Mesendoderm (in vitro differentiated cells): ENCODE data around the gene UACA.
A peak's percentile ranks its signal among the peaks of the same experiment; 100 is the strongest.

Source experiments
- DNase-seq: peaks from one replicate; pipeline ENCODE4 v3.0.0; 2013
- H2AK5ac ChIP-seq: 2 replicates; pipeline ENCODE4 v1.6.1; 2013; ENCODE audit warnings: low read length, inconsistent platforms
- H2BK120ac ChIP-seq: 2 replicates; pipeline ENCODE4 v1.6.1; 2013; ENCODE audit warnings: low read depth, mild to moderate bottlenecking, low read length, moderate library complexity, mixed read lengths
- H2BK15ac ChIP-seq: replicated peaks from 2 replicates; pipeline ENCODE4 v1.6.1; 2013; ENCODE audit warnings: low read depth, mild to moderate bottlenecking, moderate library complexity
- H2BK5ac ChIP-seq: 2 replicates; pipeline ENCODE4 v1.6.1; 2013; ENCODE audit warnings: low read length, inconsistent platforms
- H3K18ac ChIP-seq: 2 replicates; pipeline ENCODE4 v1.6.1; 2013; ENCODE audit warnings: mild to moderate bottlenecking, low read length, mixed read lengths
- H3K23ac ChIP-seq: one replicate; pipeline ENCODE4 v1.6.1; 2013; ENCODE audit warnings: low read length
- H3K27ac ChIP-seq: 2 replicates; pipeline ENCODE4 v1.5.1; 2013; ENCODE audit warnings: low read depth, mild to moderate bottlenecking, inconsistent platforms, low read length, moderate library complexity
- H3K27me3 ChIP-seq: 2 replicates; pipeline ENCODE4 v1.6.1; 2013; ENCODE audit warnings: low read length, control low read depth, mild to moderate bottlenecking, inconsistent platforms; ENCODE audit not compliant: insufficient read depth, poor library complexity
- H3K36me3 ChIP-seq: 2 replicates; pipeline ENCODE4 v1.6.1; 2013; ENCODE audit warnings: low read length, inconsistent platforms; ENCODE audit not compliant: control insufficient read depth, insufficient read depth
- H3K4ac ChIP-seq: one replicate; pipeline ENCODE4 v1.6.1; 2013; ENCODE audit warnings: low read depth, mild to moderate bottlenecking, low read length, moderate library complexity
- H3K4me1 ChIP-seq: 2 replicates; pipeline ENCODE4 v1.6.1; 2013; ENCODE audit warnings: low read depth, low read length, inconsistent platforms; ENCODE audit not compliant: control insufficient read depth
- H3K4me2 ChIP-seq: 2 replicates; pipeline ENCODE4 v1.6.1; 2013; ENCODE audit warnings: low read length
- H3K4me3 ChIP-seq: 2 replicates; pipeline ENCODE4 v1.5.1; 2013; ENCODE audit warnings: mild to moderate bottlenecking, low read length
- H3K56ac ChIP-seq: one replicate; pipeline ENCODE4 v1.6.1; 2013; ENCODE audit warnings: low read length
- H3K79me1 ChIP-seq: 2 replicates; pipeline ENCODE4 v1.6.1; 2013; ENCODE audit warnings: low read length, inconsistent platforms
- H3K79me2 ChIP-seq: 2 replicates; pipeline ENCODE4 v1.6.1; 2013; ENCODE audit warnings: mild to moderate bottlenecking, low read length; ENCODE audit not compliant: control insufficient read depth, insufficient read depth
- H3K9ac ChIP-seq: 2 replicates; pipeline ENCODE4 v1.6.1; 2013; ENCODE audit warnings: low read length, inconsistent platforms
- H4K5ac ChIP-seq: one replicate; pipeline ENCODE4 v1.6.1; 2013; ENCODE audit warnings: low read length
- H4K8ac ChIP-seq: one replicate; pipeline ENCODE4 v1.6.1; 2013; ENCODE audit warnings: low read depth, mild to moderate bottlenecking, control low read depth, low read length, moderate library complexity
- WGBS: extraction: QIAGEN DNeasy Blood & Tissue Kit; methylation state at CpG from one replicate; pipeline ENCODE4 v1.1.7; 2013; ENCODE audit warnings: low lambda C conversion rate, missing lambda C conversion rate; ENCODE audit not compliant: insufficient coverage; ENCODE audit errors: extremely low coverage; 5-methylcytosine and 5-hydroxymethylcytosine counted together

Gene UACA

GRCh38 chr15:70679919-70680231, 83.5 kb downstream of the UACA start:
- H3K56ac ChIP-seq = no peak overlapping the region
- H4K5ac ChIP-seq = no peak overlapping the region
- H2BK5ac ChIP-seq = no peak overlapping the region
- H2BK15ac ChIP-seq = no peak overlapping the region
- H3K27ac ChIP-seq = no peak overlapping the region
- H4K8ac ChIP-seq = no peak overlapping the region
- H3K4me1 ChIP-seq = no peaks in the 10 kb centered on the region
- H2AK5ac ChIP-seq = no peak overlapping the region
- no peaks in the 10 kb centered on the region for H3K36me3 ChIP-seq
- no peak overlapping the region for H3K23ac ChIP-seq
- H3K4me2 ChIP-seq = no peak overlapping the region
- no peaks in the 10 kb centered on the region for H3K79me1 ChIP-seq
- no peak overlapping the region for H2BK120ac ChIP-seq
- no peaks in the 10 kb centered on the region for H3K27me3 ChIP-seq
- no peaks in the 10 kb centered on the region for H3K79me2 ChIP-seq
- no peak overlapping the region for H3K4me3 ChIP-seq
- DNase-seq = no peak
- H3K4ac ChIP-seq = no peak overlapping the region
- no peak overlapping the region for H3K9ac ChIP-seq
- no peak overlapping the region for H3K18ac ChIP-seq

DNA sequence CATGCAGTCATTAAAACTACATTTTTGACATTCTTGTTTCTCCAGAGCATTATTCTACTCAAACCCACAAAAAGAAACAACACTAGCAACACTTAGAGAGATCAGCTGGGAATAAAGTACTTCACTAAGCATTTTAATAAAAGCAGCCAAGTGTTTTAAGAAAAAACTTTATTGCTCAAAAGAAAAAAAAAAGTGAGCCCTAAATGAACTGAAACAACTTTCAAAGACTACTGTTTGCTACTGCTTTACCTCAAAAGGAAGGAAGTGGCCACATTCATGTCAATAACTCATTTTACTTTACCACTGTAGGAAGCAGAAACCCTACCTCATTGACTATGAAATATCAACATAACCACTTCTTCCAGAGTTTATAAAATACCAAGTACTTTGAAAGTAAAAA, 91.3 kb downstream of the UACA start:
- no peak overlapping the region for H2BK120ac ChIP-seq
- no peak overlapping the region for H3K4ac ChIP-seq
- no peak overlapping the region for H2AK5ac ChIP-seq
- H4K8ac ChIP-seq = no peak overlapping the region
- DNase-seq = no peak
- no peaks in the 10 kb centered on the region for H3K4me1 ChIP-seq
- no peak overlapping the region for H4K5ac ChIP-seq
- H2BK5ac ChIP-seq = no peak overlapping the region
- H3K4me3 ChIP-seq = no peak overlapping the region
- no peak overlapping the region for H3K27ac ChIP-seq
- H3K79me2 ChIP-seq = no peaks in the 10 kb centered on the region
- H3K36me3 ChIP-seq = no peaks in the 10 kb centered on the region
- H3K9ac ChIP-seq = no peak overlapping the region
- H3K27me3 ChIP-seq = no peaks in the 10 kb centered on the region
- H3K4me2 ChIP-seq = no peak overlapping the region
- H3K56ac ChIP-seq = no peak overlapping the region
- H3K23ac ChIP-seq = no peak overlapping the region
- no peak overlapping the region for H3K18ac ChIP-seq
- no peak overlapping the region for H2BK15ac ChIP-seq
- H3K79me1 ChIP-seq = no peaks in the 10 kb centered on the region

- H3K36me3 ChIP-seq = no peaks in the 10 kb centered on the region
- no CpG with 5 or more reads among the region's 1 CpG for WGBS
- DNase-seq = no peak
Observed at GRCh38 chr15:70670680-70671079, 92.7 kb downstream of the UACA start.

DNA sequence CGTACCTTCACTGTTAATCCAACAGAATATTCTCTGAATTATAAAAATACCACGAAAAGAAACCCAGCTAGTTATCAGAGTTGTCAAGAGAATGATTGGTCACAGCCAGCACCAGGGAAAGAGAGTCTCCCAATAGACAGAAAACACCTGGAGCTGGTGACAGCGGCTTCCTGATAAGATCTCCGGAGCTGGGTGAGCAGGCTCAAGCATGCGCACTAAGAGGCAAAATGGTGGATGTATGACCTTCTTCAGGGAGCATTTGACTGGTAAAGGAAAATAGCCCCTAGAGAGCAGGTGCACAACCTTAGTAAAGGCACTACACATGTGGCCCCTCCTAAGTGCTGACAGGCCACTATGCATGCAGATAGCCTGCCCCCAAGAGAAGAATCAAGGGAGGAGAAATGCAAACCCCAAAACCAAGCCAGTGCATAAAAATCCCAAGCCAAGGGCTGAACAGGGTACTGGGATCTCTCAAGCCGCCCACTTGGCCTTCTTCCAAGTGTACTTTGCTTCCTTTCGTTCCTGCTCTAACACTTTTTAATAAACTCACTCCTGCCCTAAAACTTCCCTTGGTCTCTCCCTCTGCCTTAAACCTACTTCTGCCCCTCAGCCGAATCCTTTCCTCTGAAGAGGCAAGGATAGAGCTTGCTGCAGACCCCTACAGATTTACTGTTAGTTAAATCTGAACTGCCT, 93.2 kb downstream of the UACA start:
- no peaks in the 10 kb centered on the region for H3K79me1 ChIP-seq
- no peak overlapping the region for H3K9ac ChIP-seq
- H3K79me2 ChIP-seq = no peaks in the 10 kb centered on the region
- no peak overlapping the region for H2AK5ac ChIP-seq
- H2BK120ac ChIP-seq = no peak overlapping the region
- WGBS = no CpG with 5 or more reads among the region's 8 CpGs
- H3K27me3 ChIP-seq = no peaks in the 10 kb centered on the region
- no peak overlapping the region for H3K18ac ChIP-seq
- no peak overlapping the region for H2BK5ac ChIP-seq
- peak; percentile 61 for DNase-seq
- no peak overlapping the region for H3K4me2 ChIP-seq
- H3K23ac ChIP-seq = no peak overlapping the region
- H3K4ac ChIP-seq = no peak overlapping the region
- H3K4me3 ChIP-seq = no peak overlapping the region
- no peak overlapping the region for H3K56ac ChIP-seq
- H3K4me1 ChIP-seq = no peaks in the 10 kb centered on the region
- H4K8ac ChIP-seq = no peak overlapping the region
- no peaks in the 10 kb centered on the region for H3K36me3 ChIP-seq
- no peak overlapping the region for H4K5ac ChIP-seq
- H2BK15ac ChIP-seq = no peak overlapping the region
- no peak overlapping the region for H3K27ac ChIP-seq

More at GRCh38 chr15:70670680-70671079, 92.7 kb downstream of the UACA start:
- Histone ChIP-seq H3K18ac (no peak overlapping the region), H2AK5ac (no peak overlapping the region), H2BK5ac (no peak overlapping the region), H3K27me3 (no peaks in the 10 kb centered on the region), H3K4ac (no peak overlapping the region), H3K23ac (no peak overlapping the region), H3K79me2 (no peaks in the 10 kb centered on the region), H3K4me2 (no peak overlapping the region), H4K8ac (no peak overlapping the region), H4K5ac (no peak overlapping the region), H3K79me1 (no peaks in the 10 kb centered on the region), H3K56ac (no peak overlapping the region), H3K4me1 (no peaks in the 10 kb centered on the region), H3K27ac (no peak overlapping the region), H3K4me3 (no peak overlapping the region), H3K9ac (no peak overlapping the region), H2BK120ac (no peak overlapping the region), H2BK15ac (no peak overlapping the region)

- no peak overlapping the region for H4K5ac ChIP-seq
- no peak overlapping the region for H3K56ac ChIP-seq
- no peaks in the 10 kb centered on the region for H3K79me2 ChIP-seq
- H2BK15ac ChIP-seq = no peak overlapping the region
- H3K4me3 ChIP-seq = no peak overlapping the region
- no peaks in the 10 kb centered on the region for H3K4me1 ChIP-seq
- no peak overlapping the region for H3K4ac ChIP-seq
- no peak overlapping the region for H2BK5ac ChIP-seq
- no peaks in the 10 kb centered on the region for H3K27me3 ChIP-seq
- no CpG with 5 or more reads among the region's 4 CpGs for WGBS
- H3K36me3 ChIP-seq = no peaks in the 10 kb centered on the region
- H4K8ac ChIP-seq = no peak overlapping the region
- no peak overlapping the region for H3K9ac ChIP-seq
- H3K79me1 ChIP-seq = no peaks in the 10 kb centered on the region
- no peak overlapping the region for H2BK120ac ChIP-seq
- no peak overlapping the region for H3K27ac ChIP-seq
- H3K23ac ChIP-seq = no peak overlapping the region
- no peak overlapping the region for H3K4me2 ChIP-seq
- H3K18ac ChIP-seq = no peak overlapping the region
- no peak overlapping the region for H2AK5ac ChIP-seq
- peak; percentile 28 for DNase-seq
Observed at GRCh38 chr15:70669006-70669602, 94.3 kb downstream of the UACA start.

DNA sequence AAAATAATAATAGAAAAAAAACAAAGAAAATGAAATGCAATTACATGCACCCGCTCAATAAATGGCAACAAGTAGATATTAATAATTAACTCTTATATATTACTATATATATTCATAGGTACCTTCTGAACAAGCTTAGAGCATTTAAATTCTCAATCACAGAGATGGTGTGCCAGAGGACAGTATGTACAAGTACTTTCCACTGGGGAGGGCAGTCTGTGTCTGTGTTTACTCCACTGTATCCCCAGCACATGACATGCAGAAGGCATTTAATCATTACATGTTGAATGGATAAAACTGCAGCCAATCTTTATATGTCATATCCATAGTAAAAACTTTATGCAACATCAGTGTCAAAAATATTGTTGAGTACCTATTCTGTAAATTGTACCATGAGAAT, 97.8 kb downstream of the UACA start:
- Histone ChIP-seq H3K36me3 (no peaks in the 10 kb centered on the region), H3K9ac (no peak overlapping the region), H3K4me1 (no peaks in the 10 kb centered on the region), H3K23ac (no peak overlapping the region), H3K27me3 (no peaks in the 10 kb centered on the region), H3K4ac (no peak overlapping the region), H4K8ac (no peak overlapping the region), H3K4me3 (no peak overlapping the region), H3K18ac (no peak overlapping the region), H4K5ac (no peak overlapping the region), H3K56ac (no peak overlapping the region), H3K79me2 (no peaks in the 10 kb centered on the region), H2BK5ac (no peak overlapping the region), H3K4me2 (no peak overlapping the region), H2BK15ac (no peak overlapping the region), H3K27ac (no peak overlapping the region), H2AK5ac (no peak overlapping the region), H2BK120ac (no peak overlapping the region), H3K79me1 (no peaks in the 10 kb centered on the region)
- no CpG with 5 or more reads among the region's 1 CpG for WGBS
- DNase-seq = no peak
